Myocyte (in vitro differentiated cells): Measurements from ENCODE around the gene APOA4. TPM values are rescaled to one million over a fixed set of nuclear protein-coding genes. Genes with fewer than 3 reads are reported as not detected.

Source experiments
- DNase-seq: peaks from one replicate; pipeline ENCODE4 v3.0.0-alpha.2; 2012; ENCODE audit warnings: low read depth
- total RNA-seq: library from RNA; depleted of rRNA; stranded (reverse); fragments of >200 nt; gene quantifications from 2 replicates; pipeline ENCODE4 v1.2.3, GENCODE V29; 2014

APOA4 gene
- total RNA-seq, 1 donor from 2014 or later: not detected

- peak; percentile 30 for DNase-seq
Observed at GRCh38 chr11:116782728-116783127, 40.4 kb downstream of the APOA4 start.

- DNase-seq: no peak
Observed at GRCh38 chr11:116778556-116778955, 44.5 kb downstream of the APOA4 start.

- no peak for DNase-seq
Observed at GRCh38 chr11:116777056-116777455, 46.0 kb downstream of the APOA4 start.

GRCh38 chr11:116776522-116776984 is 46.6 kb downstream of the APOA4 start:
- DNase-seq: no peak

- no peak for DNase-seq
Observed at GRCh38 chr11:116775975-116776374, 47.1 kb downstream of the APOA4 start.

DNA sequence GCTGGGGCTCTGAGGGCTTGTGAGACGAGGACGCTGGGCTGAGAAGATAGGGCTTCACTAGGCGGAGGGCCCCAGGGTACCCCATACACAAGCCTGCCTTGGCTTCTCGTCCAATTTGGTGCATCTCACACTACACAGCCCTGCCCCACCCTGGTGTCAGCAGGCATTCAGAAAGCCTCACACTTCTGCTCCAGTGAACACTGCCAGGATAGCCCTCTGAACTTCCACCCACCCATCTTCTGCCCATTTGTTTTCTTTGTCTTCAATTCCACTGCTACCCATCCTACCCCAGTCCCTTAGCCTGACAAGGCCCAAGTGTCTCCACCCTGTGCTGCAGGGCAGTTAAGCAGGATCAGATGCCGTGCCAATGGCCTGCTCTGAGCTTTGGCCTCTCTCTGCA is 48.4 kb downstream of the APOA4 start:
- no peak for DNase-seq

- no peak for DNase-seq
Observed at GRCh38 chr11:116773203-116774097, 49.7 kb downstream of the APOA4 start.

DNA sequence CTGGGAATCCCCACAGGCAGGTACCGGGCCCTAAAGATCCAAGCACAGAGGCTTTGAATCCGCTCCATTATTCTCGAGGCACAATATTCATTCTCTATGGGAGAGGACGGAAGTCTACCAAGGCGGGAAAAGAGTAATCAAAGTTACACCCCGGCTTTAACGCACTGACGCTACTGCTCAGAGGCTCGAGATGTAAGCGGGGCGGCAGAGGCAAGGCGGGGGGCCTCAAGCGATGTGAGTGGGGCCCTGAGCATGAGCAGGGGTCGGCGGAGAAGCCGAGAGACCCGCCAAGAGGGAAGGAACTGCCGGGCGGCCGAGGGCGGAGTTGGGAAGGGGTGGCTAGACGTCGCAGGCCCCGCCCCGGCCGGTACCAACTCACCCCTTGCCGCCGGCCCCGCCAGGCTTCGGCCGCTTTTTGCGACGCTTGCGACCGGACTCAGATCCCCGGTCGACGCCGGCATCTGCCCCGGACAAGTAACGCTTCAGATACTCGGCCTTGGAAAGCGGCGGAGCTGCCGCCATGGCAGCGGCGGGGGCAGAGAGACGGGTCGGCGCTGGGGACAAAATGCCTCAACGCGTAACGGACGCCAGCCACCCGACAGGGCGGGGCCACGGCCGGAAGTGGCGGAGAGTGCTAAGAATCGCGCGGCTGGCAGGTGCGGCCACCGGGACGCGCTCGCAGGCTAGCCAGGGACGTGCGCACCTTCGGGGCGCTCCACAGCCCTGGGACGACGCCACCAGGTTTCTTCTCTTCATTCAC is 50.5 kb downstream of the APOA4 start, which contains the start of gene BUD13:
Gene BUD13, minus strand, starts transcription at position 545 of the 760 bp plus-strand sequence. Its CDS starts 23 bp downstream, at position 522.
- DNase-seq: peak; percentile 89

- DNase-seq: no peak
Observed at GRCh38 chr11:116771935-116772334, 51.2 kb downstream of the APOA4 start.

Other genes with a start within 250 kb of the APOA4 start
- 9.4 and 11.4 TPM in 2 replicates for gene BUD13, start 50.3 kb downstream of the APOA4 start, total RNA-seq
- 68.8 and 83.5 TPM in 2 replicates for gene ZPR1, start 35.3 kb downstream of the APOA4 start, total RNA-seq
- gene APOA5, start 31.4 kb downstream of the APOA4 start, total RNA-seq: not detected in 2 replicates
- not detected in 2 replicates for gene APOC3, start 6.6 kb upstream of the APOA4 start, total RNA-seq
- 0.16 TPM in 1 of 2 replicates, not detected in the other for gene APOA1, start 14.3 kb upstream of the APOA4 start, total RNA-seq